Activated CD4-positive, alpha-beta memory T cell treated with anti-CD3 and anti-CD28 coated beads for 36 hours (primary cell): ENCODE data around the gene CTIF. TPM values are rescaled to one million over a fixed set of nuclear protein-coding genes. Genes with fewer than 3 reads are reported as not detected.
"Not testable (repeated sequence)": the region's sequence is repeated elsewhere in the genome, so short reads cannot be mapped to it uniquely, and the experiment has no call there.

Source experiments
- CTCF ChIA-PET: fragments of 350-600 bp; sonication (Branson Sonifier 250); formaldehyde crosslinking; loops from one replicate; lab custom pipeline; 2021; ENCODE audit warnings: antibody characterized with exemption, inconsistent platforms; lab: Charles Lee
- POLR2A ChIA-PET: fragments of 350-600 bp; sonication (Branson Sonifier 250); formaldehyde crosslinking; loops from one replicate; lab custom pipeline; 2021; ENCODE audit warnings: antibody characterized with exemption; lab: Charles Lee
- DNase-seq: peaks from one replicate; pipeline ENCODE4 v3.0.0-alpha.2; 2020
- H3K27ac Mint-ChIP-seq: one replicate; pipeline ENCODE4 v1.8.0; 2021; ENCODE audit warnings: mixed read lengths
- H3K27me3 Mint-ChIP-seq: one replicate; pipeline ENCODE4 v1.8.0; 2021; ENCODE audit warnings: mixed read lengths
- H3K36me3 Mint-ChIP-seq: one replicate; pipeline ENCODE4 v1.8.0; 2021; ENCODE audit warnings: mixed read lengths
- H3K4me1 Mint-ChIP-seq: one replicate; pipeline ENCODE4 v1.8.0; 2021; ENCODE audit warnings: low read depth, mixed read lengths
- H3K4me3 Mint-ChIP-seq: one replicate; pipeline ENCODE4 v1.8.0; 2021; ENCODE audit warnings: mild to moderate bottlenecking, mixed read lengths
- H3K9me3 Mint-ChIP-seq: one replicate; pipeline ENCODE4 v1.8.0; 2021; ENCODE audit warnings: mixed read lengths
- intact Hi-C: fragments of 100-400 bp; cut with micrococcal nuclease; formaldehyde crosslinking; loops from one replicate; pipeline ENCODE4 v1.15.1; 2023
- total RNA-seq, 2 experiments: library from RNA; stranded (reverse); gene quantifications; one replicate each; pipeline ENCODE4 v1.2.3, GENCODE V29; 2021

Gene CTIF
- 1 to 10 TPM; 4.6 to 5.8 TPM for total RNA-seq

DNA sequence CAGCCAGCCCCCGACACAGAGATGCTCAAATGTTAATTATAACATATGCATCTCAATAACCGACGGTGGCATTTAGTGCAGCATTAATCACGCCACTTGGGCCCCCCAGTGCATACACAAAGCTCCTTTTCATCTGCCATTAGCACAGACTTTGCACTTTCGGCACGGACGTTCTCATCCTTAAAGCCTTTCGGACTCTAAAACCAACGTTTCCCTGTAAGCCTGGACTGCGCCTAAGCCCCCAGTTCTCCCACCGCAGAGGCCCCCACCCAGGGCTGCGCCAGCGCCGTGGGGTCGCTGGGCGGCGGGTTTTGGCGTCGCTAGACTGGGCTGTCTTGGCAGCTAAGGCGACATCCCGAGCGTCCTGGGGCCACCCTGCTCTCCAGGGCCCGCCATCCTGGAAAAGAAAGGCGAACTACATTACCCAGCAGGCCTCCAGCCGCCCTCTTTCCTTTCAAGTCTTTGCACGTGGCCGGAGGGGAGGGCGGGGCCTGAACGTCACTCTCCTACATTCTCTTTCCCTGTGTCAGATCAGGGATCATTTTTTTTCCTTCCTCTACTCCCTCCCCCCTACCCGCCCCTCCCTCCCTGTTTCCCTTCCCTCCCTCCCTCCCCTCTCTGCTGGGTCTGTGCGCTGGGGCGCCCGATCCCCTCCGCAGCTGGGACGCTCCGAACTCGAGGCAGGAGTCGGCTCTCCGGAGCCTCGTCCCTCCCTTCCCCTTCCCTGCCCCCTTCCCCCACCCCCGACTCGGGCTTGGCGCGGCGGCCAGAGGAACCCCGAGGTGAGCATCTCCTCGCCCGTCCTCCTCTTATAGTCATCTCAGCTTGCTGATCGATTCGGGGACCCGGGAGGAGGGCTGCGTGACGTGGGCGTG is at the start of gene CTIF:
Gene CTIF (plus strand): TSS at position 501 of the 875 bp plus-strand sequence. CDS start 80,535 bp downstream, outside the sequence.
- ChIA-PET POLR2A (no interaction called here), CTCF (interaction anchor here (0.8 kb wide), 1 partner anchor 94 kb away, joined by 3 read pairs; no protein-coding TSS in a partner anchor)
- Mint-ChIP-seq H3K4me1 (peaks cover 8% of the 10 kb centered on the region), H3K36me3 (no peaks in the 10 kb centered on the region), H3K9me3 (no peaks in the 10 kb centered on the region), H3K27me3 (peaks cover 5% of the 10 kb centered on the region), H3K27ac (no peak within 1 kb of the TSS), H3K4me3 (peak within 1 kb of the TSS; percentile 80)
- intact Hi-C loops = no loop called here
- peak; percentile 83 for DNase-seq

DNA sequence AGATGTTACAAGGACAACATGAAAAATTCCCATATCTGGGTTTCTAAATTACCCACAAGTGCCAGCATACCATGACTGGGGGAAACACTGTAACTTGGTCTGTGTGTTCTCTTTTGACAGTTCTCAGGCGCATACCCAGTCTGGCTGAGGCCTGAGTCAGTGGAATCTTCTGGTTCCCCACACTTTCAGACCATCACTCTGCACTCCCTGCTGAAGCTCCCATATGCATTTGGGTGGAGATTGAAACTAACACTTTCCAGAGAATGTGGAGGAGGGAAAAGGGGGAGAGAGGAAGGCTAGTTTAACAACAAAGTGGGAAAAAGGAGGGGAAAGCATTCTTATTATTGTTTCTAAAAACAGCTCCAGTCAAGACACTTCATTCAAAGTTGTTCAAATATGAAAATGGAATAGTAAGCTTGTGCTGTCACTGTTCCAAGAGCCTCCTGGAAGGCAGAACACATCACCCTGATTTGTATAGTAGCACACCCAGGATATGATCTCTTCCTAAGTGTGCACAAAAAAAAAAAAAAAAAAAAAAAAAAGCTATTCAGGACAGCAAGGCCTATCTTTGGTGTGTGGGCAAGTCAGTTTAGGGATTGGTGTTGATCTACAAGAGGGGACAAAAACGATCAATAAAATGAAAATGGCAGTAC is 48.1 kb upstream of the CTIF start:
- Mint-ChIP-seq H3K36me3 (no peaks in the 10 kb centered on the region), H3K9me3 (no peaks in the 10 kb centered on the region), H3K27ac (no peak overlapping the region), H3K4me3 (no peak overlapping the region), H3K27me3 (peaks cover 20% of the 10 kb centered on the region), H3K4me1 (no peaks in the 10 kb centered on the region)
- no peak for DNase-seq
- ChIA-PET POLR2A (no interaction called here), CTCF (no interaction called here)
- intact Hi-C loops = no loop called here

DNA sequence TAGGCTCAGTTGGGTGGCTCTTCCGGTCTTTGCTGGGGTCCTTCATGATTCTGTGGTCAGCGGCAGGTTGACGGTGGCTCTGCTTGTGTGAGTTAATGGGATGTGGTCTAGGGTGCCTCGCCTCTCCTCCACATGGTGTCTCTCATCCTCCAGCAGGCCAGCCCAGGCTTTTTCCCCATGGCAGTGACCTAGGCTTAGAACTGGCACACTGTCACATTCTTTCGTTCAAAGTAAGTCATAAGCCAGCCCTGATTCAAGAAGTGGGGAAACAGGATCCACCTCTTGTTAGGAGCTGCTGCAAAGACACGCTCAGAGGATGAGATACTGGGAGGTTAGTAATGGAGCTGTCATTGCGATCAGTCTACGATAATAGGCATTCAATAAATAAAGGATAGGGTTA is 46.0 kb upstream of the CTIF start:
- ChIA-PET POLR2A (no interaction called here), CTCF (no interaction called here)
- peaks cover 2% of the 10 kb centered on the region for H3K36me3 Mint-ChIP-seq
- no peak overlapping the region for H3K4me3 Mint-ChIP-seq
- peaks cover 10% of the 10 kb centered on the region for H3K9me3 Mint-ChIP-seq
- H3K27me3 Mint-ChIP-seq = peaks cover 28% of the 10 kb centered on the region
- H3K27ac Mint-ChIP-seq = no peak overlapping the region
- no peak for DNase-seq
- no peaks in the 10 kb centered on the region for H3K4me1 Mint-ChIP-seq
- intact Hi-C loops = no loop called here

DNA sequence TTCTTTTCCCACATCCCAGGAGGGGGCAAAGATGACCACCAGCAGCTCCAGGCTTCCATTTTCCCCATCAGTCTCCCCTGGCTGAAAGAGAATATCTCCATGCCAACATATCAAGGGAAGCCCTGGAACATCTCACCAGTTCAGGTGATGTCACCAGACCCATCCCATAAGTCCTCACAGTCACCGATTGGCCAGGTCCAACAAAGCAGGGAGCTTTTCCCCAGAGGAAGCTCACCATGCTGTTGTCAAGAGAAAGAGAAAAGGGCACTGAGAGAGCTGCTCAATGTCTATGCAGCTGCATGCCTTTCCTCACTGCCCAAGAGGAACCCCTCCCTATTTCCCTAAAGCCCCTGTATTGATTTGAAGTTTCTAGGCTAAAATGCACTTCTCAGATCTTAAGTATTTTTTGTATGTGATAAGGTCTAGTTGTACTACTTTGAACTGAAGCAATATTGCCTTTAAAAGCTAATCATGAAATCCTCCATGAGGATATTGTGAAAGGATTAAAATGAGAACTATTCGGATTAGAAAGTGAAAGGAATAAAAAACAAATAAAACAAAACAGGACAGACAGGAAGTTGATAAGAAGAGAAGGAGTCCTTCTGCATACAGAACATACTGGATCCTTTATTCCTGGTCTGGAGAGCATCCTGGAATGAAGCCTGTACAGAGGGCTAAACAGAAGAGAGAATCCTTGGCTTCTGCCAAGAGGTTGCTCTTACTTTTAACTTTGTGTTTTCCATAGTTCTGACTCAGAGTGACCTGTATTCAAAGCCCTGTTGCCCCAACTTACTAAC is 45.2 kb upstream of the CTIF start:
- H3K27me3 Mint-ChIP-seq = peaks cover 30% of the 10 kb centered on the region
- no peak overlapping the region for H3K27ac Mint-ChIP-seq
- H3K9me3 Mint-ChIP-seq = peaks cover 12% of the 10 kb centered on the region
- no peak overlapping the region for H3K4me3 Mint-ChIP-seq
- intact Hi-C loops = no loop called here
- ChIA-PET POLR2A (no interaction called here), CTCF (no interaction called here)
- no peak for DNase-seq
- no peaks in the 10 kb centered on the region for H3K4me1 Mint-ChIP-seq
- H3K36me3 Mint-ChIP-seq = peaks cover 2% of the 10 kb centered on the region

DNA sequence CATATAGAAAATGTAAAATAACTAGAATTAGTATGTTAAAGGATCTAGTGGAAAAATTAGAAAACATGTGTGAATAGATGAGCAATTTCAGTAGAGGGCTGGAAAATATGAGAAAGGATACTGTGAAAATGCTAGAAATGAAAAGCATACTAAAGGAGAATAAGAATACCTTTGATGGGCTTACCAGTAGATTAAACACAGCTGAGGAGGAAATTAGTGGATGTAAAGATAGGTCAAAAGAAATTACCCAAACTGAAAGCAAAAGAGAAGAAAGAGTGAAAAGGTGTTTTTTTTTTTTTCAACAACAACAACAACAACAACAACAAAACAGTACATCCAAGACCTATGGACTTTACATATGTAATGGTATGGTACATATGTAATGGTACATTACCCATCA is 41.0 kb upstream of the CTIF start:
- H3K27ac Mint-ChIP-seq = no peak overlapping the region
- no peaks in the 10 kb centered on the region for H3K4me1 Mint-ChIP-seq
- H3K36me3 Mint-ChIP-seq = peaks cover 2% of the 10 kb centered on the region
- ChIA-PET POLR2A (no interaction called here), CTCF (no interaction called here)
- intact Hi-C loops = no loop called here
- peaks cover 26% of the 10 kb centered on the region for H3K27me3 Mint-ChIP-seq
- DNase-seq = no peak
- H3K9me3 Mint-ChIP-seq = peaks cover 12% of the 10 kb centered on the region
- no peak overlapping the region for H3K4me3 Mint-ChIP-seq

DNA sequence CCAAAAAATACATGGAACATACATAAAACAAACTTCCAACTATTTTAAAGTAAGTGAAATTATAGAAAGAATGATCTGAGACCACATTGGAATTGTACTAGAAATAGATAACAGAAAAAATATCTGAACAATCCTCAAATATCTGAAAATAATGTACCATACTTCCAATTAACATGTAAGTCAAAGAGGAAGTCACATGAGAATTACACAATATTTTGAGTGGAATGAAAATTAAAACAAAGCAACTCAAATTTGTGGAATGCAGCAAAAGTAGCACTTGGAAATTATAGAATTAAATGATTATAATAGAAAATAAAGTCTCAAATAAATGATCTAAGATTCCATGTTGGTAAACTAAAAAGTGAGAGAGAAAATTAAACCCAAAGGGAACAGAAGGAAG is 38.3 kb upstream of the CTIF start:
- Mint-ChIP-seq H3K9me3 (peaks cover 15% of the 10 kb centered on the region), H3K27ac (no peak overlapping the region), H3K4me3 (no peak overlapping the region), H3K27me3 (peaks cover 17% of the 10 kb centered on the region), H3K36me3 (peaks cover 2% of the 10 kb centered on the region), H3K4me1 (no peaks in the 10 kb centered on the region)
- ChIA-PET CTCF (no interaction called here), POLR2A (no interaction called here)
- intact Hi-C loops = no loop called here
- no peak for DNase-seq

DNA sequence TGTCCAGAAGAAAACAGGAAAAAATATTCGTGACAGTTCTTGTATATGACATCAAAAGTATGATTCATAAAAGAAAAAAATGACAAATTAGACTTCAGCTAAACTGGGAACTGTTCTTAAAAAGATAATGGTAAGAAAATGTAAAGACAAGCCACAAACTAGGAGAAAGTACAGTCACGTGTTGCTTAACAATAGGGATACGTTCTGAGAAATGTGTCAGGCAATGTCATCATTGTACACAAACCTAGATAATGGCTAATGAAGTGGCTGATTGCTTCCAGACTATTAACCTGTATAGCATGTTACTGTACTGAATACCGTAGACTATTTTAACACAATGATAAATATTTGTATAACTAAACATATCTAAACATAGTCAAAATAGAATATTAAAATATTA is 35.9 kb upstream of the CTIF start:
- ChIA-PET CTCF (interaction anchor here (0.8 to 1.1 kb wide), 2 partner anchors 41 to 162 kb away, joined by 3 read pairs; no protein-coding TSS in a partner anchor), POLR2A (no interaction called here)
- peaks cover 22% of the 10 kb centered on the region for H3K9me3 Mint-ChIP-seq
- no peak for DNase-seq
- H3K4me1 Mint-ChIP-seq = no peaks in the 10 kb centered on the region
- intact Hi-C loops = no loop called here
- H3K27me3 Mint-ChIP-seq = peaks cover 25% of the 10 kb centered on the region
- H3K4me3 Mint-ChIP-seq = no peak overlapping the region
- H3K36me3 Mint-ChIP-seq = peaks cover 7% of the 10 kb centered on the region
- H3K27ac Mint-ChIP-seq = no peak overlapping the region

DNA sequence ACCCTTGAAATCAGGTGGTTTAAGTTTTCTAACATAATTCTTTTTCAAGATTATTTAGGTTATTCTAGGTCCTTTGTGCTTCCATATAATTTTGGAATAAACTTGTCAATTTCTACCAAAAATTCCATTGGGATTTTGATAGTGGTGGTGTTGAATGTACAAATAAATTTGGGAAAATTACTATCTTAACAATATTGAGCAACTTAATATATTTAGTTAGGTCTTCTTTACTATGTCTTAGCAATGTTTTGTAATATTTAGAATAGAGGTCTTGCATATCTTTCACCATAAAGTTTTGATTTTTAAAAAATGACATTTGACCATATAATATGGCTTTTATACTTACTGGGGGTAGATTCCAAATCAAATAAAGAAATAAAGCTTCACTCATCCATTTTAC is 34.0 kb upstream of the CTIF start:
- CTCF ChIA-PET = no interaction called here
- intact Hi-C loops = no loop called here
- no peak overlapping the region for H3K4me3 Mint-ChIP-seq
- peaks cover 20% of the 10 kb centered on the region for H3K9me3 Mint-ChIP-seq
- peaks cover 7% of the 10 kb centered on the region for H3K36me3 Mint-ChIP-seq
- no peak overlapping the region for H3K27ac Mint-ChIP-seq
- POLR2A ChIA-PET = no interaction called here
- DNase-seq = no peak
- peaks cover 26% of the 10 kb centered on the region for H3K27me3 Mint-ChIP-seq
- H3K4me1 Mint-ChIP-seq = no peaks in the 10 kb centered on the region

DNA sequence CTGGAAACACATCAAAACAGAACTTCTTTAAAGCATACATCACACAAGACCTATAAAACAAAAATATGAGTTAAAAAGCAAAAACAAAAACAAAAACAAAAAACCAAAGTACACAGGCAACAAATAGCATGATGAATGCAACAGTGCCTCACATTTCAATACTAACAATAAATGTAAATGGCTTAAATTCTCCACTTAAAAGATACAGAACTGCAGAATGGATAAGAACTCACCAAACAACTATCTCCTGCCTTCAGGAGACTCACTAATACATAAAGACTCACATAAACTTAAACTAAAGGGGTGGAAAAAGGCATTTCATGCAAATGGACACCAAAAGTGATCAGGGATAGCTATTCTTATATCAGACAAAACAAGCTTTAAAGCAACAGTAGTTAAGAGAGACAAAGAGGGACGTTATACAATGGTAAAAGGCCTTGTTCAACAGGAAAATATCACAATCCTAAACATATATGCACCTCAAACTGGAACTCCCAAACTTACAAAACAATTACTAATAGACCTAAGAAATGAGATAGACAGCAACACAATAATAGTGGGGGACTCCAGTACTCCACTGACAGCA is 31.8 kb upstream of the CTIF start:
- H3K4me1 Mint-ChIP-seq, CTCF ChIA-PET, intact Hi-C loops, POLR2A ChIA-PET, H3K27ac Mint-ChIP-seq, H3K4me3 Mint-ChIP-seq, H3K36me3 Mint-ChIP-seq, DNase-seq: not testable (repeated sequence)
- Mint-ChIP-seq H3K27me3 (peaks cover 25% of the 10 kb centered on the region), H3K9me3 (peaks cover 20% of the 10 kb centered on the region)

DNA sequence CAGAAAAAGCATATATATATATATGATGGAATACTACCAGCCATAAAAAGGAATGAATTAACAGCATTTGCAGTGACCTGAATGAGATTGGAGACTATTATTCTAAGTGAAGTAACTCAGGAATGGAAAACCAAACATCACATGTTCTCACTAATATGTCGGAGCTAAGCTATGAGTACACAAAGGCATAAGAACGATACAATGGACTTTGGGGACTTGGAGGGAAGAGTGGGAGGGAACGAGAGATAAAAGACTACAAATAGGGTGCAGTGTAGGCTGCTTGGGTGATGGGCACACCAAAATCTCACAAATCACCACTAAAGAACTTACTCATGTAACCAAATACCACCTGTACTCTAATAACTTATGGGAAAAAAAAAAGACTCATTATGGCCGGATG is 26.3 kb upstream of the CTIF start:
- intact Hi-C loops, H3K4me3 Mint-ChIP-seq, CTCF ChIA-PET, H3K27ac Mint-ChIP-seq, DNase-seq, H3K9me3 Mint-ChIP-seq, H3K4me1 Mint-ChIP-seq, POLR2A ChIA-PET, H3K36me3 Mint-ChIP-seq: not testable (repeated sequence)
- peaks cover 22% of the 10 kb centered on the region for H3K27me3 Mint-ChIP-seq

DNA sequence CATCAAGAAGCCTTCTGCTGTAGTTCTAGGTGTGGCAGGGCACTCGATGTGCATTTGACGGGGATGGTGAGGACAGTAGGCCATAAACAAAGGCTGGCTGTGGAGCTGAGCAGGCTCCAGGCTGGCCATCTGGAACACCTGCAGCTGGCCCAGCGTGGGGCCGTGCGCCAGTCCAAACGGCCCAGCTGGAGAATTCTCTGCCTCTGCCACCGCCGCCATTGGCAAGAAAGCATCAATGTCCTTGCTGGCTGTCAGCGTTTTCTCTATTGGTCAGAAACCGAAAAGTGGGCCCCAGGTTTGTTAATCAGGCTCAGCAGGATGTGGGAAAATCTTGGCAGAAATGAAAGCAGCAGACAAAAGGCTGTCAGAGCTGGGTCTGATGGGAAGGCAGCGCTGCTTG is 24.0 kb upstream of the CTIF start:
- CTCF ChIA-PET = no interaction called here
- H3K27me3 Mint-ChIP-seq = peaks cover 17% of the 10 kb centered on the region
- intact Hi-C loops = no loop called here
- H3K27ac Mint-ChIP-seq = no peak overlapping the region
- POLR2A ChIA-PET = no interaction called here
- no peak overlapping the region for H3K4me3 Mint-ChIP-seq
- no peaks in the 10 kb centered on the region for H3K36me3 Mint-ChIP-seq
- DNase-seq = no peak
- no peaks in the 10 kb centered on the region for H3K9me3 Mint-ChIP-seq
- H3K4me1 Mint-ChIP-seq = no peaks in the 10 kb centered on the region

DNA sequence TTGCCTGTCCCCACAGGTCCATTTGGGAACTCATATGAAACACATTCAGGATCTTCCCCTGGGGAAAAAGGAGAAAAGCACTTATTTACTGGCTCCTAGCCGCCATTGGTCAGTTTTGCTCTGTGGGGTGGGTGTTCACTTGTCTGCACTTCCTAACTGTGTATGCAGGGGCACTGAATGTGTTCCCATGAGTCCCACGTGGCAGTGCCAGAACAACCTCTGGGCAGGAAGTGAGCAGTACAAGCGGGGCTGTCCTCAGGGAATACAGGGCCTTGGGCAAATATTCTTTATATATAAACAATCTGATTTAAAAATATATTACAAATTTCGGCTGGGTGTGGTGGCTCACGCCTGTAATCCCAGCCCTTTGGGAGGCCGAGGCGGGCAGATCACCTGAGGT is 21.8 kb upstream of the CTIF start:
- H3K4me1 Mint-ChIP-seq = no peaks in the 10 kb centered on the region
- no peaks in the 10 kb centered on the region for H3K36me3 Mint-ChIP-seq
- H3K4me3 Mint-ChIP-seq = no peak overlapping the region
- ChIA-PET CTCF (no interaction called here), POLR2A (no interaction called here)
- intact Hi-C loops = no loop called here
- peaks cover 18% of the 10 kb centered on the region for H3K27me3 Mint-ChIP-seq
- H3K27ac Mint-ChIP-seq = no peak overlapping the region
- no peak for DNase-seq
- no peaks in the 10 kb centered on the region for H3K9me3 Mint-ChIP-seq
